ENCODE data around the gene CCDC152. TPM values are rescaled to one million over a fixed set of nuclear protein-coding genes. Genes with fewer than 3 reads are reported as not detected.

The CCDC152 gene
- polyA plus RNA-seq, 3 donors from 2014 or later: 1.7 to 3.1 (median 2.5) TPM

GRCh38 chr5:42759456-42759855 is 2.8 kb downstream of the CCDC152 start:
- Mint-ChIP-seq H3K4me3 (no peak overlapping the region), H3K27me3 (ENCODE audit: low read depth in 3 of 3) (peaks cover 3 to 16% (median 3%) of the 10 kb centered on the region in 3 donors), H3K36me3 (peaks cover 0 to 6% (median 4%) of the 10 kb centered on the region in 3 donors), H3K9me3 (peaks cover 0 to 3% (median 0%) of the 10 kb centered on the region in 6 donors), H3K27ac (no peak overlapping the region), H3K4me1 (peaks cover 8 to 15% of the 10 kb centered on the region in 2 donors)
- DNase-seq: no peak

- Mint-ChIP-seq H3K9me3 (peaks cover 0 to 3% (median 0%) of the 10 kb centered on the region in 6 donors), H3K27ac (no peak overlapping the region), H3K4me1 (peaks cover 8 to 15% of the 10 kb centered on the region in 2 donors), H3K36me3 (peaks cover 0 to 7% (median 6%) of the 10 kb centered on the region in 3 donors), H3K27me3 (ENCODE audit: low read depth in 3 of 3) (peaks cover 3 to 19% (median 3%) of the 10 kb centered on the region in 3 donors), H3K4me3 (no peak overlapping the region)
- no peak for DNase-seq
Observed at GRCh38 chr5:42760426-42760825, 3.8 kb downstream of the CCDC152 start.

GRCh38 chr5:42761791-42762190 is 5.2 kb downstream of the CCDC152 start:
- Mint-ChIP-seq H3K27me3 (ENCODE audit: low read depth in 3 of 3) (peaks cover 3 to 20% (median 3%) of the 10 kb centered on the region in 3 donors), H3K27ac (no peak overlapping the region), H3K36me3 (peaks cover 0 to 7% (median 6%) of the 10 kb centered on the region in 3 donors), H3K4me3 (no peak overlapping the region), H3K4me1 (peaks cover 8 to 10% of the 10 kb centered on the region in 2 donors), H3K9me3 (peaks cover 0 to 3% (median 0%) of the 10 kb centered on the region in 6 donors)
- DNase-seq: no peak

- no peak overlapping the region for H3K4me3 Mint-ChIP-seq
- H3K36me3 Mint-ChIP-seq: peaks cover 0 to 8% (median 0%) of the 10 kb centered on the region in 3 donors
- peak; percentile 8 to 30 (median 28) for DNase-seq
- no peaks in the 10 kb centered on the region for H3K4me1 Mint-ChIP-seq
- peaks cover 2 to 3% (median 2%) of the 10 kb centered on the region in 3 donors for H3K27me3 Mint-ChIP-seq (ENCODE audit: low read depth in 3 of 3)
- H3K27ac Mint-ChIP-seq: no peak overlapping the region
- H3K9me3 Mint-ChIP-seq: peaks cover 0 to 2% (median 0%) of the 10 kb centered on the region in 6 donors
Observed at GRCh38 chr5:42767491-42768105, 11.0 kb downstream of the CCDC152 start.

GRCh38 chr5:42768106-42768504 is 11.5 kb downstream of the CCDC152 start:
- Mint-ChIP-seq H3K27me3 (ENCODE audit: low read depth in 3 of 3) (peaks cover 2 to 4% (median 3%) of the 10 kb centered on the region in 3 donors), H3K4me3 (no peak overlapping the region), H3K27ac (no peak overlapping the region), H3K36me3 (peaks cover 0 to 8% (median 0%) of the 10 kb centered on the region in 3 donors), H3K9me3 (peaks cover 0 to 2% (median 0%) of the 10 kb centered on the region in 6 donors), H3K4me1 (no peaks in the 10 kb centered on the region)
- DNase-seq: no peak

GRCh38 chr5:42770003-42770402 is 13.4 kb downstream of the CCDC152 start:
- Mint-ChIP-seq H3K27me3 (ENCODE audit: low read depth in 3 of 3) (peaks cover 2 to 3% (median 3%) of the 10 kb centered on the region in 3 donors), H3K4me3 (no peak overlapping the region), H3K27ac (no peak overlapping the region), H3K9me3 (peaks cover 0 to 2% (median 0%) of the 10 kb centered on the region in 6 donors), H3K36me3 (peaks cover 0 to 4% (median 0%) of the 10 kb centered on the region in 3 donors), H3K4me1 (no peaks in the 10 kb centered on the region)
- no peak for DNase-seq

GRCh38 chr5:42772265-42772993 is 15.8 kb downstream of the CCDC152 start:
- Mint-ChIP-seq H3K27me3 (ENCODE audit: low read depth in 3 of 3) (peaks cover 2 to 3% (median 2%) of the 10 kb centered on the region in 3 donors), H3K27ac (no peak overlapping the region), H3K9me3 (peaks cover 0 to 2% (median 0%) of the 10 kb centered on the region in 6 donors), H3K4me1 (no peaks in the 10 kb centered on the region), H3K4me3 (no peak overlapping the region), H3K36me3 (peaks cover 0 to 4% (median 0%) of the 10 kb centered on the region in 3 donors)
- DNase-seq: no peak

GRCh38 chr5:42779083-42779482 is 22.5 kb downstream of the CCDC152 start:
- DNase-seq: no peak
- Mint-ChIP-seq H3K36me3 (no peaks in the 10 kb centered on the region), H3K9me3 (no peaks in the 10 kb centered on the region), H3K27ac (no peak overlapping the region), H3K4me1 (no peaks in the 10 kb centered on the region), H3K4me3 (no peak overlapping the region), H3K27me3 (ENCODE audit: low read depth in 3 of 3) (peaks cover 1 to 4% (median 3%) of the 10 kb centered on the region in 3 donors)

GRCh38 chr5:42781584-42781983 is 25.0 kb downstream of the CCDC152 start:
- H3K9me3 Mint-ChIP-seq: peaks cover 0 to 16% (median 12%) of the 10 kb centered on the region in 6 donors
- peaks cover 7 to 15% (median 8%) of the 10 kb centered on the region in 3 donors for H3K36me3 Mint-ChIP-seq
- DNase-seq: no peak
- H3K4me1 Mint-ChIP-seq: no peaks in the 10 kb centered on the region
- no peak overlapping the region for H3K27ac Mint-ChIP-seq
- H3K4me3 Mint-ChIP-seq: no peak overlapping the region
- peaks cover 1 to 6% (median 1%) of the 10 kb centered on the region in 3 donors for H3K27me3 Mint-ChIP-seq (ENCODE audit: low read depth in 3 of 3)

GRCh38 chr5:42784132-42784531 is 27.5 kb downstream of the CCDC152 start:
- no peak overlapping the region for H3K4me3 Mint-ChIP-seq
- H3K27ac Mint-ChIP-seq: no peak overlapping the region
- peaks cover 1 to 10% (median 1%) of the 10 kb centered on the region in 3 donors for H3K27me3 Mint-ChIP-seq (ENCODE audit: low read depth in 3 of 3)
- no peak for DNase-seq
- peaks cover 9 to 41% (median 26%) of the 10 kb centered on the region in 6 donors for H3K9me3 Mint-ChIP-seq
- H3K36me3 Mint-ChIP-seq: peaks cover 16 to 28% (median 19%) of the 10 kb centered on the region in 3 donors
- H3K4me1 Mint-ChIP-seq: no peaks in the 10 kb centered on the region

GRCh38 chr5:42785756-42786155 is 29.1 kb downstream of the CCDC152 start:
- Mint-ChIP-seq H3K4me3 (no peak overlapping the region), H3K4me1 (no peaks in the 10 kb centered on the region), H3K9me3 (peaks cover 9 to 44% (median 28%) of the 10 kb centered on the region in 6 donors), H3K27ac (no peak overlapping the region), H3K36me3 (peaks cover 16 to 36% (median 26%) of the 10 kb centered on the region in 3 donors), H3K27me3 (ENCODE audit: low read depth in 3 of 3) (peaks cover 1 to 12% (median 1%) of the 10 kb centered on the region in 3 donors)
- no peak for DNase-seq

- no peak for DNase-seq
- H3K27me3 Mint-ChIP-seq (ENCODE audit: low read depth in 3 of 3): peaks cover 0 to 12% (median 5%) of the 10 kb centered on the region in 3 donors
- H3K36me3 Mint-ChIP-seq: peaks cover 16 to 43% (median 33%) of the 10 kb centered on the region in 3 donors
- peaks cover 11 to 45% (median 28%) of the 10 kb centered on the region in 6 donors for H3K9me3 Mint-ChIP-seq
- no peaks in the 10 kb centered on the region for H3K4me1 Mint-ChIP-seq
- H3K27ac Mint-ChIP-seq: no peak overlapping the region
- no peak overlapping the region for H3K4me3 Mint-ChIP-seq
Observed at GRCh38 chr5:42787073-42787472, 30.5 kb downstream of the CCDC152 start.

GRCh38 chr5:42787845-42788244 is 31.2 kb downstream of the CCDC152 start:
- Mint-ChIP-seq H3K36me3 (peaks cover 16 to 43% (median 33%) of the 10 kb centered on the region in 3 donors), H3K9me3 (peaks cover 11 to 45% (median 28%) of the 10 kb centered on the region in 6 donors), H3K4me1 (no peaks in the 10 kb centered on the region), H3K27me3 (ENCODE audit: low read depth in 3 of 3) (peaks cover 0 to 9% (median 3%) of the 10 kb centered on the region in 3 donors), H3K27ac (no peak overlapping the region), H3K4me3 (no peak overlapping the region)
- DNase-seq: no peak

GRCh38 chr5:42791151-42791550 is 34.5 kb downstream of the CCDC152 start:
- H3K9me3 Mint-ChIP-seq: peaks cover 15 to 34% (median 25%) of the 10 kb centered on the region in 6 donors
- peaks cover 11 to 47% (median 35%) of the 10 kb centered on the region in 3 donors for H3K36me3 Mint-ChIP-seq
- H3K4me1 Mint-ChIP-seq: no peaks in the 10 kb centered on the region

More at GRCh38 chr5:42791151-42791550, 34.5 kb downstream of the CCDC152 start:
- no peak for DNase-seq
- Mint-ChIP-seq H3K27ac (no peak overlapping the region), H3K4me3 (no peak overlapping the region), H3K27me3 (ENCODE audit: low read depth in 3 of 3) (peaks cover 0 to 9% (median 3%) of the 10 kb centered on the region in 3 donors)
